ENCODE results near the gene NXPH4.

The NXPH4 gene

GRCh38 chr12:57247041-57247440 lies 30.4 kb downstream of the NXPH4 start:
- CTCF ChIA-PET, result interaction anchor here (1.0 kb wide), 1 partner anchor 216 kb away, joined by 3 read pairs; no protein-coding TSS in a partner anchor
- H3K27ac ChIP-seq, result no peak overlapping the region
- POLR2A ChIA-PET (ENCODE audit: low non-redundant PET), result no interaction called here

GRCh38 chr12:57248934-57249742 lies 32.5 kb downstream of the NXPH4 start:
- ChIA-PET CTCF (interaction anchor here (0.7 to 1.5 kb wide), 2 partner anchors 36 to 245 kb away, joined by 3 to 11 read pairs; no protein-coding TSS in a partner anchor), POLR2A (ENCODE audit: low non-redundant PET) (no interaction called here)
- no peak overlapping the region for H3K27ac ChIP-seq
- no peak for DNase-seq (ENCODE audit: low spot score)
- no peak for TF ChIP-seq CTCF (conservative IDR thresholded peaks at IDR 0.05; ENCODE audit: low read depth)

More at GRCh38 chr12:57247041-57247440, 30.4 kb downstream of the NXPH4 start:
- DNase-seq (ENCODE audit: low spot score), result no peak
- TF ChIP-seq CTCF (conservative IDR thresholded peaks at IDR 0.05; ENCODE audit: low read depth), result no peak

- no peak for DNase-seq (ENCODE audit: low spot score)
- TF ChIP-seq CTCF (conservative IDR thresholded peaks at IDR 0.05; ENCODE audit: low read depth), result no peak
- no peak overlapping the region for H3K27ac ChIP-seq
- ChIA-PET POLR2A (ENCODE audit: low non-redundant PET) (no interaction called here), CTCF (interaction anchor here (1.5 to 1.7 kb wide), 2 partner anchors 8 to 37 kb away, joined by 5 to 11 read pairs; no protein-coding TSS in a partner anchor)
These were observed 33.9 kb downstream of the NXPH4 start for GRCh38 chr12:57250541-57250940.

GRCh38 chr12:57250956-57251355 lies 34.4 kb downstream of the NXPH4 start, which contains the start of gene STAC3:
Gene STAC3, minus strand, starts transcription at chr12:57251187. Its CDS starts 1,551 bp downstream, at chr12:57249636.
- POLR2A ChIA-PET (ENCODE audit: low non-redundant PET), result no interaction called here

GRCh38 chr12:57254506-57255280 lies 38.1 kb downstream of the NXPH4 start:
- TF ChIP-seq CTCF (conservative IDR thresholded peaks at IDR 0.05; ENCODE audit: low read depth), result no peak
- CTCF ChIA-PET, result no interaction called here
- no peak for DNase-seq (ENCODE audit: low spot score)
- POLR2A ChIA-PET (ENCODE audit: low non-redundant PET), result no interaction called here
- no peak overlapping the region for H3K27ac ChIP-seq

More at GRCh38 chr12:57250956-57251355, 34.4 kb downstream of the NXPH4 start, which contains the start of gene STAC3:
- no peak within 1 kb of the TSS for H3K27ac ChIP-seq
- CTCF ChIA-PET, result interaction anchor here (1.7 kb wide), 1 partner anchor 8 kb away, joined by 5 read pairs; no protein-coding TSS in a partner anchor
- TF ChIP-seq CTCF (conservative IDR thresholded peaks at IDR 0.05; ENCODE audit: low read depth), result no peak
- no peak for DNase-seq (ENCODE audit: low spot score)

GRCh38 chr12:57255916-57256315 lies 39.3 kb downstream of the NXPH4 start:
- ChIA-PET CTCF (no interaction called here), POLR2A (ENCODE audit: low non-redundant PET) (no interaction called here)
- no peak overlapping the region for H3K27ac ChIP-seq
- no peak for DNase-seq (ENCODE audit: low spot score)
- no peak for TF ChIP-seq CTCF (conservative IDR thresholded peaks at IDR 0.05; ENCODE audit: low read depth)
